Lung microvascular endothelial cell (primary cell): ENCODE data around the gene VIPR1. TPM values are rescaled to one million over a fixed set of nuclear protein-coding genes. Genes with fewer than 3 reads are reported as not detected.
A peak's percentile ranks its signal among the peaks of the same experiment; 100 is the strongest.
"Not testable (repeated sequence)": the region's sequence is repeated elsewhere in the genome, so short reads cannot be mapped to it uniquely, and the experiment has no call there.

Source experiments
- DNase-seq, 2 donors: peaks; one replicate each; pipeline versions ENCODE4 v3.0.0 to v3.0.0-alpha.2; 2010; ENCODE audit warnings: low read depth in 2 of 2
- total RNA-seq: library from RNA; depleted of rRNA; stranded (reverse); fragments of >200 nt; gene quantifications from 2 replicates; pipeline ENCODE4 v1.2.1, GENCODE V29; 2014

VIPR1 gene
- total RNA-seq, 1 donor from 2014 or later: under 0.01 TPM

DNA sequence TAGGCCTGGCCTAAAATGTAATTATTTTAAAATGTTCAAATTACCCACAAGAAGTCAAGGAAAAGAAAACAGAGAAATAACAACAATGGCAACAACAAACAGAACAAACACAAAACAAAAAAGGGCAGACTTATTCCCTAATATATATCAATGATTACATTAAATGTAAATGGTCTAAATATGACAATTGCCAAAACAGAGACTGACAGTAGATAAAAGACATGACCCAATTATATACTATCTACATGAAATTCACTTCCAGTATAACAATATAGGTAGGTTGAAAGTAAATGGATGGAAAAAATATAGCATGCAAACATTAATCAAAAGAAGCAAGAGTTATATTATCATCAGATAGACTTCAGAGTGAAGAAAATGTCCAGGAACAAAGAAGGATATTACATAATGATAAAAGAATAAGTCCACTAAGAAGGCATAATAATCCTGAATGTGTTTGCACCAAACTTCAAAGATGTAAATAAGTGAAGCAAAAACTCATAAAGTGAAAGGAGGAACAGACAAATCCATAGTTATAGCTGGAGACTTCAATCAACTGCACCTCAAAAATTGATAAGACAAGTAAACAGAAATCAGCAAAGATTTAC is 72.8 kb downstream of the VIPR1 start:
- DNase-seq: no peak

DNA sequence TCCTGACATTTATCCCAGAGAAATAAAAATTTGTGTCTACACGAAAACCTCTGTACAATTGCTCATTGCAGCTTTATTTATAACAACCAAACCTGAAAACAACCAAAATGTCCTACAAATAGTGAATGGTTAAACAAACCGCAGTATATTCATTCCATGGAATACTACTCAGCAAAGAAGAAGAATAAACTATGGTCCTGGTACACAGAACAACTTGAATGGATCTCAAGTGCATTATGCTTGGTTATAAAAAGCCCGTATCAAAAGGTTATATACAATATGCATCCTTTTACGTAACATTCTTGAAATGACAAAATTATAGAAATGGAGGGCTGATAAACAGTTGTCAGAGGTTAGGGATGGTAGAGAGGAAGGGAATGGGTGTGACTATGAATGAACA is 75.6 kb downstream of the VIPR1 start:
- no peak for DNase-seq

DNA sequence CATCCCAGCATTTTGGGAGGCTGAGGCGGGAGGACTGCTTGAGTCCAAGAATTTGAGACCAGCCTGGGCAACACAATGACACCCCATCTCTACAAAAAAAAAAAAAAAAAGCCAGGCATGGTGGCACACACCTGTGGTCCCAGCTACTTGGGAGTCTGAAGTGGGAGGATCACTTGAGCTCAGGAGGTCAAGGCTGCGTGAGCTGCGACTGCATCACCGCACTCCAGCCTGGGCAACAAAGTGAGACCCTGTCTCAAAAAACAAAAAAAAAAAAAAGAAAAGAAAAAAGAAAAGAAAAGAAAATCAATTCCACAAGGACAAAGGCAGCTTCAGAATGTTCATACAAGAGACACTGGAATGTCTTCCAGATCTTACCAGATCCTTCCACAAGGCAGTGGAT is 76.9 kb downstream of the VIPR1 start:
- not testable (repeated sequence) for DNase-seq

DNA sequence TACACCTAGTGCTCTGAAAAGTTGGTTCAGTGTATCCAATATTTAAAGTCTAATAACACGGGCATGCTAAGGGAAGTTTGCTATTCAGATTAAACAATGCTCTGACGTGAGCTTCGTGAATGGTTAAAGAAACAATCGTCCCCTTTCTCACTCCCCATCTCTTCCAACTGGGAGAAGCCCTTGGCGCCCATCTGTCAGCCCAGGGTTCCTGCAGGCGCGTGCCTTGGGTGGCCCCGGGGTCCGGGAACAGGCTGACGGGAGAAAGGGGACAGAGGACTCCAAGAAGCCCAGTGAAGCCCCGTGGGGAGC is 78.9 kb downstream of the VIPR1 start:
- no peak for DNase-seq

DNA sequence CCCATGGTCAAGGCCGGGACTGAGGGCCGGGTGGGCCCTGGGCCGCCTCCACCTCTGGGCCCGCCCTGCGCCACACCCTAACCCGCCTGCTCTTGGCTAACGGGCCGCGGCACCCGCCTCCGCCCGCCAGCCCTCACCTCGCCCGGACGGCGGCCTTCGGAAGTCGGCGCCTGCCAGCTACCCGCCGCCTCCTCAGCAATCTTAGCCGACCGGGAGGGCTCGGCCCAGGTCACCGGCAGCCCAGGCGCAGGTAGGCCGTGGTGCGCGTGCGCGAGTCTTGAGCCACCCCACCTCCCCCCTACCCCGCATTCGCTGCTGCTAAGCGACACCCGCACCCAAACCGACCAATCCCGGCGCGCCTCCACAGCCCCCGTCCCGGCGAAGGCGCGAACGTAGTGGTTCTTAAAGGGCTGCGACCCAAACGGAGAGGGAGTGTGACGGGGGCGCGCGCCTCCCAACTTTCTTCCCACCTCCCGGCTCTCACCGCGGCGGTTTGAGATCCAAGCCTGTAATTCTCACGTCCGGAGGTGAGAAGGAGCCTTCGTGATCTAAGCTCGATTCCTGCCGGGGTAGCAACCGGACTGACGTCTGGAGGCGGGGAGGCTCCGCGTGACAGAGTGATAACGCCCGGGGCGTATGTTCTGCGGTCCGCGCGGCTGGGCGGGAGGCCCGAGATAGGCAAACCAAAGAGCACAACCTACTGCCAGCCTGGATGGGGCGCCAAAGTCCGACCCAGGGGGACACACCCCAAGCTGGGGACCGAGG is 79.4 kb downstream of the VIPR1 start, which contains the start of gene SEC22C:
Gene SEC22C, minus strand, starts transcription at position 259 of the 765 bp plus-strand sequence. CDS start 12,921 bp downstream, outside the sequence.
- peak; percentile 93 to 94 for DNase-seq

DNA sequence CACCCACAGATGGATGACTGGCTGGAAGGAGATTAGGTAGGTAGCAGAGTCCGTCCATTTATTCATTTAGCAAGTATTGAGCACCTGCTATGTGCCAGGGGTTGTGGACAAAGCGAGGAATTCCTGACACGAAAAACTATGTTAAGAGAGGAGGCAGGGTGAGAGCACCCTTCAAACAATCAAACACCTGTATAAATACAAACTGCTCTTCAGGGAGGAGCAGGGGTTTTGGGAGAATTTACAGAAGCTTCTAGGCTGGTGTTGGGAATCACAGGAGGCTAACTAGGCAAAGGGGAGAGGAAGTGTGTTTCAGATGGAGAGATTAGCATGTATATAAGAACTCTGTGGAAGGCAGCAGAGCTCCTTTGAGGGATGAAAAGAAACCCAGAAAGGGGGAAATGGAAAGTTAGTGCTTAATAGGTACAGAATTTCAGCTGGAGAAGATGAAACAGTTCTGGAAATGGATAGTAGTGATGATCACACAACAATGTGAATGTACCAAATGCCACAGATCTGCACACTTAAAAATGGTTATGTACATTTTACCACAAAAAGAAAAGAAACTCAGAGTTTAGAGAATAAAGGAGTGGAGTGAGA is 80.1 kb downstream of the VIPR1 start:
- DNase-seq: no peak

Other genes starting within 250 kb of the VIPR1 start
- not detected in 2 replicates for gene CCK, start 236.5 kb upstream of the VIPR1 start, total RNA-seq
- not detected in 2 replicates for gene LYZL4, start 92.0 kb upstream of the VIPR1 start, total RNA-seq
- gene SEC22C, start 79.3 kb downstream of the VIPR1 start, total RNA-seq: 63.6 and 95.6 TPM in 2 replicates
- gene SS18L2, start 88.2 kb downstream of the VIPR1 start, total RNA-seq: 27.9 and 35.3 TPM in 2 replicates
- 27.0 and 46.0 TPM in 2 replicates for gene NKTR, start 98.0 kb downstream of the VIPR1 start, total RNA-seq
- 9.8 and 23.6 TPM in 2 replicates for gene ZBTB47, start 151.1 kb downstream of the VIPR1 start, total RNA-seq
- gene KLHL40, start 182.9 kb downstream of the VIPR1 start, total RNA-seq: not detected in 2 replicates
- not detected in 2 replicates for gene HHATL, start 200.2 kb downstream of the VIPR1 start, total RNA-seq